ENCODE data around the gene SLC23A3. TPM values are rescaled to one million over a fixed set of nuclear protein-coding genes. Genes with fewer than 3 reads are reported as not detected.

The SLC23A3 gene
- total RNA-seq, 4 donors from 2014 or later: 0.21 to 0.98 (median 0.30) TPM; not detected in 1

GRCh38 chr2:219158025-219158424 lies 11.8 kb downstream of the SLC23A3 start:
- 93% methylated on average over 4 of the region's 4 CpGs for WGBS, 2 donors
- peaks cover 0 to 44% (median 0%) of the 10 kb centered on the region in 3 donors for H3K36me3 ChIP-seq
- DNase-seq (ENCODE audit: low spot score in 2 of 2): no peak
- H3K9me3 ChIP-seq: no peaks in the 10 kb centered on the region
- no peak overlapping the region for H3K4me3 ChIP-seq
- peaks cover 0 to 15% (median 12%) of the 10 kb centered on the region in 4 donors for H3K4me1 ChIP-seq
- no peak overlapping the region for H3K27ac ChIP-seq
- TF ChIP-seq POLR2A (IDR thresholded peaks at IDR 0.05) (no peak), EP300 (IDR thresholded peaks at IDR 0.05) (no peak), CTCF (IDR thresholded peaks at IDR 0.05) (no peak)
- H3K27me3 ChIP-seq: no peaks in the 10 kb centered on the region

- peaks cover 0 to 50% (median 0%) of the 10 kb centered on the region in 3 donors for H3K36me3 ChIP-seq
- no peak overlapping the region for H3K4me3 ChIP-seq
- WGBS, 2 donors: 81 to 82% methylated on average over 8 of the region's 8 CpGs
- no peaks in the 10 kb centered on the region for H3K9me3 ChIP-seq
- peaks cover 0 to 15% (median 12%) of the 10 kb centered on the region in 4 donors for H3K4me1 ChIP-seq
- no peak for DNase-seq (ENCODE audit: low spot score in 2 of 2)
- no peaks in the 10 kb centered on the region for H3K27me3 ChIP-seq
- TF ChIP-seq POLR2A (IDR thresholded peaks at IDR 0.05) (no peak), EP300 (IDR thresholded peaks at IDR 0.05) (no peak), CTCF (IDR thresholded peaks at IDR 0.05) (no peak)
- H3K27ac ChIP-seq: no peak overlapping the region
Measured at GRCh38 chr2:219157396-219157795, 12.4 kb downstream of the SLC23A3 start.

- DNase-seq (ENCODE audit: low spot score in 2 of 2): peak in 1 of 2 donors; percentile 63
- 11% methylated on average over 4 of the region's 4 CpGs for WGBS, 2 donors
Measured at GRCh38 chr2:219155054-219155644, 14.7 kb downstream of the SLC23A3 start.

GRCh38 chr2:219149667-219150066 lies 20.2 kb downstream of the SLC23A3 start:
- WGBS, 2 donors: 0 to 17% methylated on average over 1 of the region's 1 CpG

More at GRCh38 chr2:219155054-219155644, 14.7 kb downstream of the SLC23A3 start:
- H3K9me3 ChIP-seq: no peaks in the 10 kb centered on the region
- H3K4me1 ChIP-seq: peaks cover 0 to 9% (median 5%) of the 10 kb centered on the region in 4 donors
- no peaks in the 10 kb centered on the region for H3K27me3 ChIP-seq
- peaks cover 0 to 59% (median 0%) of the 10 kb centered on the region in 3 donors for H3K36me3 ChIP-seq
- TF ChIP-seq EP300 (IDR thresholded peaks at IDR 0.05) (no peak), CTCF (IDR thresholded peaks at IDR 0.05) (peak; percentile 27 to 81 (median 54))
- no peak overlapping the region for H3K27ac ChIP-seq
- H3K4me3 ChIP-seq: no peak overlapping the region

More at GRCh38 chr2:219149667-219150066, 20.2 kb downstream of the SLC23A3 start:
- Histone ChIP-seq H3K9me3 (no peaks in the 10 kb centered on the region), H3K4me3 (no peak overlapping the region), H3K36me3 (peaks cover 2 to 84% (median 3%) of the 10 kb centered on the region in 3 donors), H3K4me1 (peaks cover 0 to 7% (median 2%) of the 10 kb centered on the region in 4 donors), H3K27me3 (no peaks in the 10 kb centered on the region), H3K27ac (no peak overlapping the region)
- no peak for DNase-seq (ENCODE audit: low spot score in 2 of 2)
- no peak for TF ChIP-seq CTCF (IDR thresholded peaks at IDR 0.05)
- no peak for TF ChIP-seq POLR2A (IDR thresholded peaks at IDR 0.05)
- no peak for TF ChIP-seq EP300 (IDR thresholded peaks at IDR 0.05)
